GM19397 (cell line): ENCODE measurements around the gene SHCBP1L.

Experiments
- ATAC-seq: cut with Tn5 transposase; IDR thresholded peaks from one replicate; pipeline ENCODE4 v1.9.1; 2021; ENCODE audit warnings: mild to moderate bottlenecking, moderate library complexity; ENCODE audit not compliant: unreplicated experiment

SHCBP1L gene

GRCh38 chr1:182952677-182953444 lies at the start of gene SHCBP1L:
Gene SHCBP1L (minus strand): TSS chr1:182953166. CDS start chr1:182953133, 33 bp downstream.
- ATAC-seq = no peak

- no peak for ATAC-seq
Measured at GRCh38 chr1:183002267-183002666, 49.3 kb upstream of the SHCBP1L start.

- ATAC-seq = no peak
Measured at GRCh38 chr1:183000167-183000962, 47.4 kb upstream of the SHCBP1L start.

GRCh38 chr1:182998482-182998881 lies 45.5 kb upstream of the SHCBP1L start:
- ATAC-seq = no peak

GRCh38 chr1:182996816-182997215 lies 43.9 kb upstream of the SHCBP1L start:
- ATAC-seq = no peak

GRCh38 chr1:182995894-182996293 lies 42.9 kb upstream of the SHCBP1L start:
- no peak for ATAC-seq

GRCh38 chr1:182993746-182994145 lies 40.8 kb upstream of the SHCBP1L start:
- no peak for ATAC-seq

GRCh38 chr1:182990413-182991144 lies 37.6 kb upstream of the SHCBP1L start:
- no peak for ATAC-seq

GRCh38 chr1:182985876-182986275 lies 32.9 kb upstream of the SHCBP1L start:
- ATAC-seq = no peak

- ATAC-seq = no peak
Measured at GRCh38 chr1:182984621-182985020, 31.7 kb upstream of the SHCBP1L start.

- no peak for ATAC-seq
Measured at GRCh38 chr1:182984138-182984537, 31.2 kb upstream of the SHCBP1L start.

GRCh38 chr1:182978151-182978853 lies 25.3 kb upstream of the SHCBP1L start:
- no peak for ATAC-seq

GRCh38 chr1:182977480-182977879 lies 24.5 kb upstream of the SHCBP1L start:
- no peak for ATAC-seq

- ATAC-seq = no peak
Measured at GRCh38 chr1:182974506-182975191, 21.7 kb upstream of the SHCBP1L start.

GRCh38 chr1:182972829-182973228 lies 19.9 kb upstream of the SHCBP1L start:
- no peak for ATAC-seq

- ATAC-seq = no peak
Measured at GRCh38 chr1:182972231-182972630, 19.3 kb upstream of the SHCBP1L start.

GRCh38 chr1:182971219-182971618 lies 18.3 kb upstream of the SHCBP1L start:
- ATAC-seq = no peak

- no peak for ATAC-seq
Measured at GRCh38 chr1:182968836-182969734, 16.1 kb upstream of the SHCBP1L start.

GRCh38 chr1:182968151-182968741 lies 15.3 kb upstream of the SHCBP1L start:
- ATAC-seq = no peak
